Activated CD4-positive, alpha-beta T cell treated with anti-CD3 and anti-CD28 coated beads, Interleukin-2, Interleukin-4, amounts not matched to agents 100 ng/mL and 50 ng/mL, durations not matched to agents 16 hours and 8 hours (primary cell): ENCODE results near the gene ETV6.

Source experiments
- DNase-seq: peaks from one replicate; pipeline ENCODE4 v3.0.0-alpha.2; 2020; ENCODE audit warnings: low spot score

Gene ETV6

GRCh38 chr12:11758510-11759493 is 109.3 kb downstream of the ETV6 start:
- no peak for DNase-seq

- DNase-seq: no peak
These were observed 110.0 kb downstream of the ETV6 start for GRCh38 chr12:11759494-11759878.

DNA sequence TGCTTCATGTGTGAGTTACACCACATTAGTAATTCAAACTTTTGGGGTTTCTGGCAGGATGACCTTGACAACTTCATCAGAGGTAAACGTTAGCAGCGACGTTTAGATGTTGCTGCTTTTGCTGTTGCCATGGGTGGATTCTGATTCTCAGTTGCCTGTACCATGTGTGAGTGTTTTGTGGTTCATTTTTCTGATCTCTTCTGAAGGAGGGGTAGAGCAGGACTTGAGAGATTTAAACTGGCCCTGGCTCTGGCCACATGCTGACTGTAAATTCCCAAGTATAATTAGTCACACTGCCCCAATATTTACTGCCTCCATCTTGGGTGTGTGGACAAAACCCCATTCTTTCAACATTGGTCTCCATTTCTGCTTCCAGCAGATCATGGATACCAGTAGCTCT is 110.4 kb downstream of the ETV6 start:
- no peak for DNase-seq

- no peak for DNase-seq
These were observed 112.5 kb downstream of the ETV6 start for GRCh38 chr12:11761869-11762567.

DNA sequence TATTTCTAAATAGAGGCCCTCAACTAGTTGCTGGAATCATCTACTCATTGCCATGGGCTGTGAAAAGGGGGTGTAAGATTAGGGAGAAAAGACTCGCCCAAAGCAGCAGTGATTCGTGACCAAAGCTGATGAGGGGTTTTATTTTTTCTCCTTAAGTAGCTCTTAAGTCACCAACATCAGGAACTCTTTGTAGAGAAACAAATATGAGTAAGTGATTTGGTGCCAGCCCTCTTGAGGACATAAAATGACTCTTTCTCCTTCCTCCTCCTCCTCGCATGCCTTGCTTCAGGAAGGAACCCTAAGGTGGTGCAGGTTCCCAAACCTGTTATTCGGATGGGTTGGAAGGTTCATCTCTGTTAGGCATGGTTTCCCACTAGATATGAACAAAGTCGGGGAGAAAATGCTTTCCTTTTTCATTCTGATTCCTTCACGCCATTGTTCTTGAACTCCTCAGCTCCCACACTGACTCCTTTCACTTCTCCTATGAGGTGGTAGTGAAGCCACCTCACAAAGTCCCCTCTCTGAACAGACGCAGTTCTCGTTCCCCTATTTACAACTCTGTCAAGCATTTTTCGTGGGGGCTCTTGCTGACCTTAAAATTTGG is 113.4 kb downstream of the ETV6 start:
- no peak for DNase-seq

GRCh38 chr12:11763760-11764520 is 114.5 kb downstream of the ETV6 start:
- no peak for DNase-seq

DNA sequence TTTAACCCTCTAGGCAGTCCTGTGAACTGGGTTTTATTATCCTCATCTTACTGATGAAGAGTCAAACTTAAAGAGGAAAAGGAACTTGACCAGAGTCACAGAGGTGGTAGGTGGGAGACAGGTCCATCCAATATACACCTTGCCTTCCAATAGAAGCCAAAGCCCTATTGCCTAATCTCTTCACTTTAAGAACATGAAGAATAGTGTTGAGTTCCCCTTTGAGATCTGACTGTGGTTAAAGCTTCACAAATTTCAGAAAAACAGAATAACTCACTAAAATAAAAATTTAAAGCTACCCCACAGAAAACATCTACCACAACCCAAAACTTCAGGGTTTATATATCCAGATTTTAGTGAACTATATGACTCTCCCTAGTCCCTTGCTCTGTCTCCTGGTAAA is 115.4 kb downstream of the ETV6 start:
- DNase-seq: no peak

GRCh38 chr12:11765421-11765816 is 115.9 kb downstream of the ETV6 start:
- DNase-seq: no peak

- DNase-seq: peak; percentile 60
These were observed 116.6 kb downstream of the ETV6 start for GRCh38 chr12:11765817-11766794.

- DNase-seq: no peak
These were observed 117.7 kb downstream of the ETV6 start for GRCh38 chr12:11767029-11767724.

GRCh38 chr12:11767798-11768197 is 118.3 kb downstream of the ETV6 start:
- DNase-seq: no peak

DNA sequence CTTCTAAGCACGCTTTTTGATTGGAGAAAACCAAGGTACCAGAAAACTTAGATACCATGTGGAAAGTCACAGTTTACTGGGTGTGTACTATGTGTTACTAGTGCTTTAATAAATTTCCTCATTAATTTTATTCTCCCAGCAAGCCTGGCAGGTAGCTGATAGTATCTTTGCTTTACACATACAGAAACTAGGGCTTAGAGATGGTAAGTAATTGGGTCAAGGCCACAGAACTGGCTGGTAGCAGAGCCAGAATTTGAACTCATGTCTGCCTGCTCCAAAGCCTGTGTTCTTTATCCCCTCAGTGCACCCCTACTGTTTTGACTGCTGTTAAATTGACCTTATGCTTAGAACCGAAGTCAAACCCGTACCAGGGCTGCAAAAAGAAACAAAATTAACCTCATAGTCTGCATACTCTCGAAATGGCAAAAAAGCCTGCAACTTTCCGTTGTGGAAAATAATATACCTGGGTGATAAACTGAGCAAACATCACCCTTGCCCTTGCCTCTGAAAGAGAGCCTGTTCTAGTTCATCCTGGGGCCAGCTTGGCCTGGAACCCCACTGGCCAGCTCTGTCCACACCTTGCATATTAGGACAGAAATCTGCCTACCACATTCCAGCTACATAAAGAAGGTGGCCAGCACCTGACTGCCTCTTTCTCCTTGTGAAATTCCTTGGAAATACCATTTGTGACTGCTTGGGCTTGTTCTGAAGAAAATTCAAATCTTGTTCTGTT is 118.9 kb downstream of the ETV6 start:
- no peak for DNase-seq

DNA sequence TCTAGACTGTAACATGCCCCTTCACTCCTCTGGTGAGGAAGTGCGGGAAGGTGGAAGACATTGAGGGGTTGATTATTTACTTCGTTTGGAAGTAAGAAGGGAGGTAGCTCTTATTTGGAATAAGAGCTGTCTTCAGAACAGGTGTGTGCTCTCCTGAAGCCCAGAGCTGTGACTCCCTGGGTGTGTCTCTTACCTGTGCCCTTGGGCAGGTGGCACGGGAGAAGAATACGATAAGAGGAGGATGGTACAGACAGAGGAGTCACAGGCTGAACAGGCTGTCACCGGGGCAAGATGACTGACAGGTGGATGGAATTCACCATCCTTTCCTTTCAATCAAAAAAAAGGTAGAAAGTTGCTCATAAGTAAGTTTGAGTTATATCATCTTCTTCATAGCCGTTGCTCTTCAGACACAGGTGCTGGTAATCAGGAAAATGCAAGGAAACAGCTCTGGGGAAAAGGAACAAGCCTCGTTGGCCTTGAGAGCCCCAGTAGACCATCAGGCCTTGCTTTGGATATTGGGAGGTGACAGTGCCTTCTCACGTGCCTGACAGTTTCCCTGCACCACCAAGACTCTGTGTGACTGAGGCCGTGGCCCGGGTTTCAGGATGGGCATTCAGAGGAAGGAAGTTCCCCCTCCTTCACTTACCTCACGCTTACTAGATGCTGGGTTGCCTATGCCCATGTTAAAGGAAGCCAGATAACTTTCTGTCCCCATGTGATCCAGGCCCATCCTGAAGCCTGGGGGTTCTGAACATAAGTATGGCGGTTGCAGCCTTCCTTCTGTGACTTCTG is 120.4 kb downstream of the ETV6 start:
- no peak for DNase-seq

- peak; percentile 52 for DNase-seq
These were observed 121.9 kb downstream of the ETV6 start for GRCh38 chr12:11771356-11771755.

DNA sequence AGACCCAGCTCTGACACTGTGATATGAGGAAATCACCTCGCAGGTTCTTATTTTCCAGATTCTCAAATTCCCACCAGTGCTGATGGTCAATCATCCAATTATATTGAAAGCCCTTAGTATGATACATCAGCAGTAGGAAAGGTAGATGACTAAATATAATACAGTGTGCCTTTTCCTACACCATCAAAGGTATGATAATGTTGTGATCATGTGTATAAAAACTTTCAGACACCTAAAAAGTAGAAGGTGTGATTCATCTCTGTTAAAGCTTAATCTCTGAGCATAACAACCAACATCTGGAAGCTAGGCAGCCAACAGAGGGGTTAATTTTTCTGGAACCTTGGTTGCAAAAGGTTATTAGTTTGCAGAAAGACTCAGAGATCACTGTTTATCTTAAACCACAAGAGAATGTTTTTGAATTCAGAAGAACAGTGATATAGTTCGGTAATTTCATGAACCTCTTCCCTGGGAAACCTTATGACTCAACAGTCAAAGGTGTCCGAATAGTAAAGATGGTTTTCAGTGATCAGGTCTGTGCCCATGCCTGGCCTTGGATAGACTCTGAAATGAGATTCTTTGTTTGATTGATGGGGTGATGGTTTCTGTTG is 122.5 kb downstream of the ETV6 start:
- DNase-seq: peak; percentile 66

GRCh38 chr12:11773889-11774677 is 124.6 kb downstream of the ETV6 start:
- DNase-seq: no peak

DNA sequence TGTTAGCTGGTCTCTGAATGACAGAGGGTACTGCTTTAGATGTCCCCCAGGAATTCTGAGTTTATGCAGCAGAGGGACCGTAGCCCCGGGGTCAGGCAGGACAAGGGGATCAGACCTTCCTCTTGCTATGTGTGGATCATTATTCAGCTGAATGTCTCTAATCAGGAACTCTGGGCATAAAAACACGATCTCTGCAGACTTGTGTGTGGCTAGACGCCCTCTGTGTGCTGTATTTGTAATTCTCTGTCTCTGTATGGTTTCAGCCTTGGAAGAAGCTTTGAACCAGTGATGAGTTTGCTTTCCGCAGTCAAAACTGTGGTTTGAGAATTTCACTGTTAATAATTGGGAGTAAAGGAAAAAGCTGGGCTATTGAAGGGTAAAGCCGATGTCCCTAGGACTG is 125.3 kb downstream of the ETV6 start:
- no peak for DNase-seq
